ENCODE measurements around the gene PAX2.

PAX2 gene

DNA sequence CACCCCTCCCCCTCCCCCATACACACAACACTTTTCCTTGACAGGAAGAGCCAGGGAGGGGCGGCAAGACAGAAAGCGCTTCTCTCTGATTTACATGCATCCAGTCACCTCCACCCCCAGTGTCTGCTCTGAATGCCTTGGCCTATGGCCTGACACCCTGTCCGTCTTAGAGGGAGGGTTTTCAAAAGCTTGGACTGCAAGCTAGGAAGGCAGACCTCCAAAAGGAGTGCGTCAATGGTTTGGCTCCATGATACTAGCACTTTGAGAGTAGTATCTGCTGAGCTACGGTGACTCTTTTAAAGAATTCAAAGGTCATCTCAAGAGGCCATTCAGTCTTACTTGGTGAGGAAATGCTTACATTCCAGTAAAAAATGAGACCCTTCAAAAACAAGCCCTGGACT, 20.3 kb upstream of the PAX2 start:
- no peak for DNase-seq

DNA sequence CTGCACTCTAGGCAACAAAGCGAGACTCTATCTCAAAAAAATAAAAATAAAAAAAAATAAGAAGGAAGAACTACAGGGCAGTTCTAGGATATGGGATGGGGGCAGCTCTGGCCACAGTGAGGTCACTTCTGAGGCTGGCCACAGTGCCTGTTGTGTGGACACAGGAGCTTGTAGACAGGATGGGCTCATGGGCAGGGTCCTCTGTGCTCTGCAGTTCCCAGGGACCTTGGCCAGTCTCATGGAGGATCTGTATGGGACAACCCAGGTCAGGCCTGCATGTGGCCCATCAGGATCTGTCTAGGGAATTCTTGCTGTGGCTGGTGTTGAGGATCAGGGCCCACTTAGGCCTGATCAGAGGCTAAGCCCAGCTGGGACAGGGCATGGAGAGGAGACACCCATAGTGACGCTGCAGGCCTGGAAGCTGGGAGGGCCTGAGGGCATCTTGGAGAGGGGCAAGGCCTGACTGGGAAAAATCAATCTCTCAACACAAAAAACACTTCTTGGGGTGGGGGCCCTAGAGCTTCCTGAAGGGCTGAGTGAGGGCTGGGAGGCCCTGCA, 19.4 kb upstream of the PAX2 start:
- no peak for DNase-seq

DNA sequence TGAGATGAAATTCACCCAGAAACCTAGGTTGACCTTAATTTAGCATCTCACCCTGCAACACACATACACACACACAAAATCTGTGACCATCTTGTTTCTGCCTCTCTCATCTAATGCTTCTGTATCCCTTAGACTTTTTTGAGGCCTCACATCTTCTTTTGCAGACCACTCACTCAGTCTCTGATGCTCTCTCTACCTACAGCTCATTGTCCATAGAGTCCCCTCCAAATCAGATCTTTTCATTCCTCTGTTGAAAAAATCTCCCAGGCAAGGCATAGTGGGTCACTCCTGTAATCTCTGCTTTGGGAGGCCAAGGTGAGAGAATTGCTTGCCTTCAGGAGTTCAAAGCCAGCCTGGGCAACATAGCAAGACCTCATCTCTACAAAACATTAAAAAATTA, 17.6 kb upstream of the PAX2 start:
- DNase-seq, result no peak

DNA sequence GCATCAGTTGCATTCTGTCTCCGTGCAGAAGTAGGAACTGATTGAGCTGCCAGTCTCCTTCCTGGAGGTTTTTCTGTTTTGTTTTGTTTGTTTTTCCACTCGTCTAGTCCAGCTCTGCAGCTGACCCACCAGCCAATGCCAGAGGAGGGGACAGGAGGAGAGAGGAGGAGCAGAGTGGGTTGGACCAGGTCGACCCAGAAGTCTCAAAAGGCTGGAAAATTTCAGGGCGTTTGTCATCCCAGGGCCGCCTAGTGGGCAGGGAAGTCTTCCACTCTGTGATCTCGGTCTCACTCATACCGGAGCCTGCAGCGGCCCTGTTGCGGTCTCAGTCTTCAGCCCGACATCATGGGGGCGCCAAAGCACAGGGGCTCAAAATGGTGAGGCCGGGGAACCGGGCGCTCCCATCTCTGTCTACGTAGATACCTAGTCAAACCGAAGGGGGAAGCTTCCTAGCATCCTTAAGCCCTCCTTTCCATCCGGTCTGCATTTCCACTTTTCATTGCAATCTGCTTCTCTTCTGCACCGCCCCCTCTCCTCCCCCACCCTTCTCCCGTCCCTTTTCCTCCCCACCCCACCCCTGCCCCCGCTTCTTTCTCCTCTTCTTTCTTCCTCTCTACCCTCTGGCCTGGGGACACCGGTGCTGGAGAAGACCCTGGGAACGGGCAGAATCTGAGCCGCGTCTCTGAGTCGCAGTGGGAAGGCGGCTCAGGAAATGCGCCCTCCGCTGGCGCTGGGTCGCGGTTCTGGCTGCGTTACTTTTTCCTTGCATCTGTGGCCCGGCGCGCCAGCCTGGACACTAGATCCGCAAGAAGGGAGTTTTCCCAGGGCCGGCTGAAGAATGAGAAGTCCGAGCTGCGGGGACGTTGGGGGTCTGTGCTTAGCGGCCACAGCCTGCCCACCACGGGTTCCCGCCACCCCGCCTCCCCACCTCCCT, 16.2 kb upstream of the PAX2 start:
- DNase-seq, result no peak

DNA sequence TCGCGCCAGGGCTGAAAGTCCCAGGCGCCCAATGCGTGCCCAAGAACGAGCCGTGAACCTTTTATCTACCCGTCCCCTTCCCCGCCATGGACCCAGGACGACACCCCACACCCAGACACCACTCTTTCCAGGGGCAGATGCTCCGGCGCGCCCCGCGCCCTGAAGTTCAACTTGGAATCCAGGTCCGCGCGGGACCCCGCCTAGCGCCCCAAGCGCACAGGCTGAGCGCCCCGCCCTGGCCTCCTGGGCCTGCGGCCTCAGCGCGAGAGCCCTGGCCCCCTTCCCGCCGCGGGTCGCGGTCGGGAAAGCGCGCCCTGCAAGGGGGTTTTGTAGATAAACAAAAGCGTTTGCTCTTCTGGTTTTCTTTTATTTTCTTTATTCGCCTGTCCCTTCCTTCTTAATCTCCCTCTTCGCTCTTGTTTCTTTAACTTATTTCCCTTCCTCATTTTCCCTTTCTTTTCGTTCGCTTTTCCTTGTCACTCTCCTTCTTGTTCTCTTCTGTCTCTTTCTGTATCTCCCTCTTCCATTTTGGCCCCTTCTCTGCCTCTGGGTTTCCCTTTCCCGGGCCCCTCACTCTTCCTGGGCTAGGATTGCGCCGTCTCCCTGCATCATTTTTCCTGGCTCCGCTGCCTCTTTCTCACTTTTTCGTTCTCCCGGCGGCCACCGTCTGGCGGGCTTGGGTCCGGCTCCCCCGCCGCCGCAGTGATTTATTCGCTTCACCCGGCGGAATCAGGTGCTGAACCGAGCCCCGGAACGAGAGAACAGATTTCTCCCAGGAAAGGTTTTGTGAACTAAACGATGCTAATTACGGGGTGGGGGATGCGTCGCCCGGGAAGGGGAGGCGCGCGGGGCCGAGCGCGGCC, 15.3 kb upstream of the PAX2 start:
- no peak for DNase-seq

DNA sequence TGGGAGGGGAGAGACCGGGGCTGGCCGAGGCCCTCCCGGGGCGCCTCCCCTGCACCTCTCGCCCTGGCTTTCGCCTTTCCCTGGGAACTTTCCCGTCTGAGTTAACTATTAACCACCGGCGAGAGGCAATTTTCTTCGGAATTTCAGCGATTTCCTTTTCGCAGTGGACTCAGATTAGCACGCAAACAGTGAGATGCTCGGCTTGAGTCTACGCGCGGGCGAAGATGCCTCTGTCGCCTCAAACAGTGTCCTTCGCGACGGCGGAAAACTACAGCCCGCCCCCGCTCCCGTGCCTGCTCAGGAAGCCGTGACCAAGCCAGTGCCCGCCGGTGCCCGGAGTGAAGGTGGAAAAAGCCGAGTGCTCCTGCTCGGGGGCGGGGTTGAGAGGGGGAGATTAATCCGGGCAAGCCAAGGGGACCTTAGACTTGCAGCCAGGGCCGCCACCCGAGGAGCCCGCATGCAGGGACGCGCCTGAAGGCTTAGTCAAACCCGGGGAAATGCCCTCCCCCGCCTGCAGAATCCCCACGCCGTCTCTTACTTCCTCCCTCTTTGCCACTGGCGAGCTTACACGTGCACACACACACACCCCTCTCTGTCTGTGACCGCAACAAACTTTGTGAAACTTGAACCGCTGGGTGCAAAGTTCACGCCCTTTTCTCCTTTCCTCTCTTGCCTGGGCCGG, 14.5 kb upstream of the PAX2 start:
- no peak for DNase-seq

DNA sequence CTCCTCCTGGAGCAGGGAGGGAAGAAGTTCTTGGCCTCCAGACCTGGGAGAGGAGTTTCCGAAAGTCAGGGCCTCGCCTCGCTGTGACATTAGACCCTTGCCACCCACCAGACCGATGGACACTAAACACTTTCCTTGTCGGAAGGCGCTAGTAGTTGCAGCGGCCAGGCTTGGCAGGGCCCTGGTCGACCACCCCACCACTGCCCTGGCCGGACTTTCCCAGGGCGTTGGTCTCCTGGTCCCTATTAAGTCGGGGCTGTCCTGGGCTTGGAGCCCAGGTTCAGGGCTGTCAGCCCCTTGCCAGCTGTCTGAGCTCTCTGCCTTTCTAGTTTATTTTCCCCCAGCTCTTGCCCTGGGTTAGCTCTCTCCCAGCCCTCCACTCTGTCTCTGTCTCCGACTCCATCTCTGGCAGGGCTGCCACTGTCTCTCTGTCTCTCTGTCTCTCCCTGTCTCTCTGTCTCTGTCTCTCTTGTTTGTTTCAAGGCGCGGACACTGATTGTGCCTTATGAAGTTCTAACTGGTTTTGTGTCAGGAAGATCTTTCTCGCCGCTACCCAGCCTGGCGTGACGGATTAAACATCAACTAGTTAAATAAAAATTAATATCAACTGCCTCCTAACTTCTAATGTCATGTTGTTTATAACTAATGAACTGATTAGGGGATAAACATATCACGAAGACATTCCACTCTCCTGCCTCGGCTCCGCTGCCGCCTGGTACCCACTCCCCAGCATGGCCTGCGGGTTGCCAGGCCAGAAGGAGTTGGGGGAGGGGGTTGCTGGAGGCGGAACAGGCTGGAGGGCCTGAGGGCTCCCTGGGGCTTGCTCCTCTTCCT, 13.8 kb upstream of the PAX2 start:
- no peak for DNase-seq

DNA sequence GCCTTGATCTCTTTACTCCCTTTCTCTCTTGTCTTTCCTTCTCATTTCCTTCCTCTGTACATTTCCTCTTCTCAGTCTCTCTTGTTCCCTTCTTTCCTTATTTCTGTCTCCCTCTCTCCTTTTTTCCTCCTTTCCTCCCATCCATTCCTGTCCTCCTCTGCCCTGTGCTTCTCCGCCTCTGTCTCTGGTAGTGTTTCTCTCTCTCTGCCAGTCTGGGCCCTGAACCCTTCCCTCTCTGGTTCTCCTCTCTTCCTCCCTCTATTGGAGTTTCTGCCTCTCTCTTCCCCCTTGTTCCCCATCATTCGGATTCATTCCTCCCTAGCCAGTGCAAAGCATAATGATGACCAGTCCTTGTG, 13.2 kb upstream of the PAX2 start:
- DNase-seq, result no peak

DNA sequence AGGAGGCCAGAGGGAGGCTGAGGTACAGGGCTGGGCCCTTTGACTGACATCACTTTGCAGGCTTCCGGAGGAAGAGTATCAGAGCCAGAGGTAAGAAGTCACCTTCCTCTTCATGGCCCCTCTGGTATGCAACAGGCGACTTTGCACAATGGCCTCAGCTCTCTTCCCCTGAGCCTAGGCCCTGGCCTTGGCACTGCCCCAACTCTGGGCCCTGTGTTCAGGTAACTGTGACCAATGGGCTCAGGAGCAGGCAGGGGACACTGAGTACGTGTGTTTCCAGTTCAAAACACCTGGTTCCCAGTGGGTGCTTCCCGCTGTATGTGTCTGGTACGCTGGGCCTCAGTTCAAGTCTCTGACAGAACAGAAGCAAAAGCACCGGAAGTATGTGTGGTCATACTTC, 12.1 kb upstream of the PAX2 start:
- DNase-seq, result no peak

DNA sequence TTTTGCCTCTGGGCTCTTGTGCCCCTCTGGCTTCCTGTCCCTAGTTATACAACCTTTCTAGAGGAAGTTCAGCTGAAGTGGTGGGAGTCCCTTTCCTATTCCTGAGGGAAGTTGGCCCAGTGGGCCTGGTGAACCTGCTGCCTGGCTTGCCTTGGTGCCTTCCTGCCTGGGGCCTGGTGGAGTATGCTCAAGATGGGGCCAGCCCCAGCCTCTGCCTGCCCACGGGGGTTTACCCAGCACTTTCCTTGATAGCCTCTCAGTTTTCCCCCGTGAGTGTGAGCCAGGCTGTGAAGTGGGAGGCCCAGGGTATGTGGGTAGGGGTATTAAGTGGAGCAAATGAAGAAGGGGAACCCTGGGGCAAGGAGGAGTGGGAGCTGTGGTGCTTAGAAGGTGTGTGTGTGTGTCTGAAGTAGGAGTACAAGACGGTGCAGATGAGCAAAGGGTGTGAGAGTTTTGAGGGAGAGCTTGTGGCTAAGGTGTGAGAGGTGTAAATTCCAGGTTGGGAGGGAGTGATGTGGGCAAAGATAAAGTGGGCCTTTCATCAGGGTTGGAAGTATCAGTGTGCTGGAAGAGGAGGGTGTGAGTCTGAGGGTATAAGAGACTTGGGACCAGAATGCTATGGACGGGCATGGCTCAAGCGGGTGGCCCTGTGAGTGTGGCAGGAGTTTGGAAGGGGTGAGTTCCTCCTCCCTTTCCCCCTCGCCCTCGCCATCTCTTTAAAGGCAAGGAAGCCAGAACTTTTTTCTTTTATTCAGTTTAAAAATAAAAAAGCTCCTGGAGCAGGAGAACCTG, 10.9 kb upstream of the PAX2 start:
- DNase-seq, result no peak

DNA sequence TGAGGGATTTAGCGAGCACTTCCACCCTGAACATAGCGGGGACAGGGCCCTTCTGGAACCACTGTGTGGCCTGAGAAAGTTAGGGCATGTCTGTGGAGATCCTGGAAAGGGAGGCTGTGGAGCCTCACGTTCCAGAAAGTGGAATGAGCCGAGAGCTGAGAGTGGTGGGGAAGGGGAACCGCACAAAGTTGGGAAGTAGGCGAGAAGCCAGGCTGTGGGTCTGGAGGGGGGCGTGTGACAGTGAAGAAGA, 10.4 kb upstream of the PAX2 start:
- DNase-seq, result no peak

DNA sequence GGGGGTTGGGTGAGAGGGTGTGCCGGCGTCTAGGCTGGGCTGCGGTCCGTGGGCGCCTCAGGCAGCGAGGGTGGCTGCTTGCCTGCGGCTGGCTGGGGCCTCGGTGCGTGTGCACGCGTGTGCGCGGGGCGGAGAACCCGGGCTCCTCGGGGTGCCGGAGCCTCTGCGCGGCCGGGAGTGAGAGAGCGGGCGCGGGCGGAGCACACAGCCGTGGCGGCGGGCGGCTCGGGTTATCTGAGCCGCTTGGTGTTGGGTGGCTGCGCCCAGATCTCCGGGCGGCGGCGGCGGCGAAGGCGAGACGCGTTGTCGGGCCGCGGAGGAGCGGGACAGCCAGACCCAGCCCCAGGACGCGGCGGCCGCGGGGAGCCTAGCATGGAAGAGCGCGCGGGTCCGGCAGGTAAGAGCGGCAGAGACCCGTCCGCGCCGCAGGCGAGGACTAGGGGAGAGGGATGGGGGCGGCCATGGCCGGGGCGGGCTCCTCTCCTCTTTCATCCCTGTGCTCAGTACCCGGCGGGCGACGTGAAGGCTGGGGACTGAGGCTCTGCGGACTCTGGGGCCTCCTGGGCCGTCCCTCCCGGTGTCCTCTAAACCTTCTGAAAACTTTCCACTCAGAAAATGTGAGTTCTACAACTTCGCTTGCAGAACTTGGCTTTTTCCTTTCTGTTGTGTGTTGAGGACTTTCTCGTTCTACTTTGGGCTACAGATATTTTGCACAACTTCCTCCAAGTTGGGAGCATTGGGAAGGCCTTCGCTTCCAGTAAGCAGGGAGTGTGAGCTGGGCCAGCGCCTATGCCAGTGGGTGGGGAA, 9.8 kb upstream of the PAX2 start:
- no peak for DNase-seq

DNA sequence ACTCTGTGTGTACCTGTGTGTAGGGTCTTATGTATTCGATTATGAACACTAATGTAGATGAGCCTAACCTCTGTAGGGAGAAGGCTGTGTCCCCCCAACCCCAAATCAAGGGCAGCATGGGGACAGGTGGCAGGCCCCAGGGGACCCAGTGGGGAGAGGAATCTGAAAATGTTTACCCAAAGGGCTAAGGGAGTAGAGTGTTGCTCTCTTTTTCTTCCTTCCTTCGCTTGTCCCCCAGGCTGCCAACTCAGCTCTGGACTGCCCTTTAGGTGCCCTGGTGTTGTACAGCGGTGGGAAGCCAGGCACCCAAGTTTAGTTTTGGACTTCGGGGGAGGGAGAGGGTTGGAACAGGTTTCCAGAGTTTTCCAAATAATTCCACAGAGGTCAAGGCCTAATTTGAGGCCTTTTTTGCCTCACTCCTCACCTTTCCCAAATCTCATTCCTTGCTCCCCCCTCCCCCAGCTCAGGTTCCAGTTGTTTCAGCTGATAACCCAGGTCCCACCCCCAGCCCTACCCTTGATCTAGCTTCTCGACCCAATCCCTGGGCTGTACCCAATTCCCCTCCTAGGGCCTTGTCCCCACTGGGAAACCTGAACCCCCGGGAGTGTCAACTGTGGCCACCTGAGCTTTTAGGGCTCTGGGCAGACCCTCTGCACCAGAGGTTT, 9.1 kb upstream of the PAX2 start:
- no peak for DNase-seq

DNA sequence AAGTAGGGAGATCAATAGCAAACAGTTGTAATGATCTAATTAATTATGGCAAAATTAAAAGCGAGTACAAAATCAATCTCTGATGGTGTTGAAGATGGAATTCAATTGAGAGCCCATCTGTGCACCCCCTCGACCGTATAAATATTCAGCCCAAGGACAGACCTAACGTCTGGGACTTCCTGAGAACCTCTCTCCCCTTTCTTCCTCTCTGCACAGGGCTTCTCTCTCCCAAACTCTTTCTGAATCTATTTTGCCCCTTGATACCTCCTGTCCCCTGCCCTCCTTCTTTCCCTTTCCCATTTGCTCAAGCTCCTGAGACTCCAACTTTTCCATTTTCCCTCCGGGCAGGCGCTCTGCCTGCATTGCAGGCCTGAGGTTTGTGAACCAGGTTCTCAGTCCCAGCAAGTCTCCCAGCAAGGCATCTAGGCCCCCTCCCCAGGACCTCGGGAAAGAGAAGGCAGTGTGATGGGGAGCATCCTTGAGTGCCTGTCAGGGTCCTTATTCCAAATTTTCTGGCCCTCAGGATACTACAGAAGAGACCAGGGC, 8.5 kb upstream of the PAX2 start:
- DNase-seq, result no peak

DNA sequence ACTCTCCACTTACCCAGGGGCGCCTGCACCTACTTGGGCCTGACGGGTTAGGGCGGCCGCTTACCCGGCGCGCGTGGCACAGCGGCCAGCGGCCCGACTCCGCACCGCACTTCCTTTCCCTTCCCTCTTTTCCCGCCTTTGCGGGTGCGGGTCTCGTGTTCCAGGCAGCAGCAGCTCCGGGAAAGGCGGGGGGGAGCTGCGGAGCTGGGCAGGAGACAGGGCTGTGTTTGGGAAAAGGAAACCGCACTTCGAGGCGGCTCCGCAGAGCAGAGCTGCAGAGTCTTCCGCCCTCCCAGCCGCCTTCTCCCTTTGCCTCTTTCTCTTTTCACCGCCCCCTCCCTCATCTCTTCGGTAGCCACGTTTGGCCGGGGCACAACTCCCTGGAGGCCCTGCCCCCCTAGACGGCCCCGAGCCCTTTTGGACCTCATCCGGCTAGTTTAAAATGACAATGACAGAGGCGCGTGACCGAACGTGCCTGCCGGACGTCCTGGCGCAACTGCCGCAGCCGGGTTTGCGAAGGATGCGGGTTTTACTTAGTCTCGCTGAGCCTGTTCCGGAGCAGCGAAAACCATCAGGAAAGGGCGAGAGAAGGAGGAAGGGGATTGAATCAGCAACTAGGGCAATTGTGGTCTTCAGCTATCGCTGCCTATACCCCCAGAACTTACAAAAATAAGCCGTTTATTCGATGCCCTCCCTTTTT, 7.9 kb upstream of the PAX2 start:
- no peak for DNase-seq

DNA sequence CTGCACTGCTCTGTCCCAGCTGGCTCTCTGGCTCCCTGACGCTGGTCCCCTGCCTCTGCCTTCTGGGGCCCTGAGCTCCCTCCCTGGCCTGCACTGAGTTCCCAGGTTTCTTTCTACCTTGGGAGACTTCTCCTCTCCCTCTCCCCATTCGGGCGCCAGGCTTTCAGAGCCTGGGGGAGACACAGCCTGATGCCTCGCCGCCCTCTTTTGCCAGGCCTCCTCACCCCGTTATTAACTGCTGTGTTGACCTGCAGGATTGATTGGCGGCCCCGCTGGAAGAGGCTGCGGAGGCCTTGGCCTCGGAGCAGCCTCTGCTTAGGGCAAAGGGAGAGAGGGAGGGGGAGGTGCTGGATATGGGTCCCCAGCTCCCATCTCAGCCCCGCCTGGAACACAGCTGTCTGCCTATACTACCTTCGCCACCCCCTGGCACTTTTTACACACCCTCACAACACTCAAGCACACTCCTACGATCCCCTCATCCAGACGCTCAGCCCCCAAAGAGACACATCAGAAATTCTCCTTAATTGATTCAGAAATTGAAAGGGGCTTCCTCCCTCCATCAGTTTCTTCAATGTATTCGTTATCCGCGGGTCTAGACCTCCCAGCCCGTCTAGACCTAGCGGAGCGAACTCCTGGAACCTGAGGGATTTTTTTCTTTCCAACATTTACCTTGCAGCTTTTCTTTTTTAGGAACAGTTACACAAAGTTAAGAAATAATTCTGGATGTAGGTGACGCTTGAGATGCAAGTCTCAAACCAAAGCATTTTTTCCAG, 7.1 kb upstream of the PAX2 start:
- no peak for DNase-seq

DNA sequence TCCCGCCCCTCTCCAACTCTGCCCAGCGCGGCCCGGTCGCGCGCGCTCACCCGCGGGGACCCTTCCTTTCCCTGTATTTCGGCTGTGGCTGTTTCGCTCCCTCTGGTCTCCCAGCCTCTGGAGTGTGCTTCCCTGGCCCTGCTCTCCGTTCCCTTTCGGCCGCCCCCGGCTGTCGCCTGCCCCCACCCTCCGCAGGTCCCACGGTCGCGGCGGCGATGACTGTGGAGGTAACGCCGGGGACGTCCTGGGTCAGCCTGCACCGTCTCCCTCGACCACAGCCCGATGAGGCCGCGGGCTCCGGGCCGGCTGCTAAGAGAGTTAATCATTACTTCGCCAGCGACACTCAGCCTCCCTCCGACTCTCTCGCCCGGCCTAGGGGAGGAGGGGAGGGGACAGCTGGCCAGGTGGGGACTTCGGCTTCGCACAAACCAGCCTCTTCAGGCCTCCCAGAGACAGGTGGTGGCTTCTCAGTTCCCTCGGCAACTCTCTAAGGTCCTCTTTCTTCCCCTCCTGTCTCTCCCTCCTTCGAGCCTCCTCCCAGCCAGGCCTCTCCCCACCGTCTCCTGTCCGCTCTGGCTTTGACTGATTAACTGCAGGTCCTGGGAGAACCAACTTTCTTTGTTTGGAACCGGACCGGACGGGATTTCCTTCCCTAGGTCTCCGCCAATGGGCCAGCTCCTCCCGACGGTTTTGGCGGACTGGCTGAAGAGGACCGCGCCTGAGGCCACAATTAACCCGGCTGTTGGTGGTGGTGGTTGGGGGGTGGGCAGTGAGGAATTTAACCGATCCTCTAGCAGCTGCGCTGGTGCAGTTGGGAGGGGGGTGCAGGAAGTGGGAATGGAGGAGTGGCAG, 5.6 kb upstream of the PAX2 start:
- no peak for DNase-seq
